ENCODE measurements around the gene COL23A1. TPM values are rescaled to one million over a fixed set of nuclear protein-coding genes. Genes with fewer than 3 reads are reported as not detected.

COL23A1 gene
- total and polyA plus RNA-seq, 2 of the 8 experiments (the other 6 are each of a cell fraction or from before 2014, with no cell fraction given): 3.1 to 4.7 TPM

GRCh38 chr5:178212241-178213002 is 377.8 kb downstream of the COL23A1 start:
- H3K18ac ChIP-seq (ENCODE audit: extremely low read depth, low read length): no peak overlapping the region
- peaks cover 0 to 18% of the 10 kb centered on the region in 2 experiments; a peak in 2 of 4 replicates for H3K79me2 ChIP-seq (ENCODE audit: control insufficient read depth in 1 of 2, insufficient read depth in 2 of 2, low read length in 2 of 2)
- DNase-seq (ENCODE audit: low read depth in 1 of 2, low spot score in 2 of 2): no peak
- H3K23ac ChIP-seq (ENCODE audit: insufficient read length): no peak overlapping the region
- no peak overlapping the region for H2AFZ ChIP-seq (ENCODE audit: low read length)
- no peaks in the 10 kb centered on the region for H3K27me3 ChIP-seq (replicated peaks in 1 of 4; ENCODE audit: control insufficient read depth in 3 of 4, extremely low read depth in 1 of 4, insufficient read depth in 3 of 4, low read length in 3 of 4)
- no peak overlapping the region for H2BK20ac ChIP-seq (ENCODE audit: low read length)
- no peak overlapping the region for H3K14ac ChIP-seq (ENCODE audit: insufficient read length)
- no peak overlapping the region for H3K4me3 ChIP-seq (ENCODE audit: extremely low read depth in 1 of 4, insufficient read depth in 2 of 4, low read depth in 3 of 4, low read length in 4 of 4)
- no peak overlapping the region for H2BK12ac ChIP-seq (ENCODE audit: low read depth, low read length)
- H4K91ac ChIP-seq (replicated peaks; ENCODE audit: insufficient read length, low read length): no peak overlapping the region
- no peak overlapping the region for H4K8ac ChIP-seq (ENCODE audit: extremely low read depth, insufficient read depth, low read length)
- peaks cover 12% of the 10 kb centered on the region for H3K79me1 ChIP-seq (ENCODE audit: low read depth, low read length)
- H3K4me2 ChIP-seq (ENCODE audit: insufficient read depth in 1 of 2, low read depth in 2 of 2, low read length in 2 of 2): no peak overlapping the region
- peaks cover 44 to 98% (median 65%) of the 10 kb centered on the region in 4 experiments for H3K36me3 ChIP-seq (ENCODE audit: control insufficient read depth in 2 of 4, insufficient read depth in 4 of 4, low read length in 3 of 4)
- no peak overlapping the region for H2AK5ac ChIP-seq (ENCODE audit: low read depth, low read length)
- no peak overlapping the region for H4K5ac ChIP-seq (ENCODE audit: insufficient read length, low read depth, low read length)
- CTCF ChIA-PET (ENCODE audit: partially characterized antibody): interaction anchor here (0.6 to 2.6 kb wide), 6 partner anchors 16 to 138 kb away, joined by 3 to 8 read pairs (median 4); partner anchors contain the start of gene PHYKPL
- H3K23me2 ChIP-seq (ENCODE audit: low read depth, low read length): no peaks in the 10 kb centered on the region
- H2BK5ac ChIP-seq (ENCODE audit: low read depth, low read length): no peak overlapping the region
- H3K9me3 ChIP-seq (ENCODE audit: insufficient read depth in 2 of 2, low read depth in 1 of 2, low read length in 1 of 2): no peaks in the 10 kb centered on the region
- no peak overlapping the region for H2BK15ac ChIP-seq (ENCODE audit: low read length)
- H3K4me1 ChIP-seq (replicated peaks in 1 of 4; ENCODE audit: control insufficient read depth in 3 of 4, insufficient read depth in 4 of 4, low read length in 3 of 4): peaks cover 0 to 5% (median 1%) of the 10 kb centered on the region in 4 experiments; a peak in 2 of 7 replicates
- H2BK120ac ChIP-seq (replicated peaks; ENCODE audit: low read depth, low read length): no peak overlapping the region
- H3K27ac ChIP-seq (ENCODE audit: low read depth, low read length): no peak overlapping the region
- no peak overlapping the region for H3K9ac ChIP-seq (replicated peaks in 1 of 4; ENCODE audit: extremely low read depth in 1 of 4, low read depth in 3 of 4, low read length in 3 of 4)
- WGBS, 2 experiments (ENCODE audit: extremely low coverage in 1 of 2, insufficient coverage in 1 of 2, insufficient read length in 1 of 2, insufficient replicate concordance in 2 of 2, low coverage in 1 of 2, low lambda C conversion rate in 2 of 2, missing lambda C conversion rate in 1 of 2): 93% methylated on average over 3 of the region's 3 CpGs; no CpG with 5 or more reads in 1 of the 2 experiments
- FAIRE-seq: no peak
- H3K56ac ChIP-seq (replicated peaks; ENCODE audit: insufficient read length, low read depth, low read length): no peak overlapping the region
- no peak overlapping the region for H3K4ac ChIP-seq (replicated peaks; ENCODE audit: insufficient read length, low read depth, low read length)
- POLR2A ChIA-PET (ENCODE audit: partially characterized antibody): interaction anchor here (0.6 to 31.3 kb wide), 12 partner anchors 8 to 620 kb away, joined by 3 to 985 read pairs (median 4); partner anchors contain the start of genes GMCL2, HNRNPAB, NHP2 and PHYKPL
- H4K20me1 ChIP-seq (replicated peaks in 1 of 2; ENCODE audit: control insufficient read depth in 1 of 2, insufficient read depth in 2 of 2, low read length in 2 of 2): peaks cover 40 to 44% of the 10 kb centered on the region in 2 experiments
- no peak for TF ChIP-seq CHD2 (IDR thresholded peaks at IDR 0.05; ENCODE audit: low read length)
- TF ChIP-seq TAF7 (optimal IDR thresholded peaks at IDR 0.05; ENCODE audit: borderline replicate concordance, low read depth, low read length): no peak
- TF ChIP-seq EZH2 (IDR thresholded peaks at IDR 0.05; ENCODE audit: low read depth, low read length, severe bottlenecking): no peak
- TF ChIP-seq USF2 (IDR thresholded peaks at IDR 0.05; ENCODE audit: low read length): peak; percentile 11; the same call in 1 of the 2 replicates
- TF ChIP-seq SIRT6 (IDR thresholded peaks at IDR 0.05; ENCODE audit: low read length): no peak
- no peak for TF ChIP-seq SAP30 (IDR thresholded peaks at IDR 0.05; ENCODE audit: insufficient read depth, insufficient replicate concordance, low read length)
- TF ChIP-seq ATF2 (IDR thresholded peaks at IDR 0.05; ENCODE audit: low read length): peak; percentile 26; the same call in 1 of the 2 replicates
- peak; percentile 10 to 84 for TF ChIP-seq POLR2A (IDR thresholded peaks at IDR 0.05; ENCODE audit: control extremely low read depth in 1 of 2, low read depth in 2 of 2, low read length in 2 of 2)
- TF ChIP-seq POLR2AphosphoS5 (IDR thresholded peaks at IDR 0.05; ENCODE audit: low read depth, low read length): peak; percentile 80

All from H1 (cell line).